ENCODE results near the gene TANC1.
"Not testable (repeated sequence)": the region's sequence is repeated elsewhere in the genome, so short reads cannot be mapped to it uniquely, and the experiment has no call there.

TANC1 gene

DNA sequence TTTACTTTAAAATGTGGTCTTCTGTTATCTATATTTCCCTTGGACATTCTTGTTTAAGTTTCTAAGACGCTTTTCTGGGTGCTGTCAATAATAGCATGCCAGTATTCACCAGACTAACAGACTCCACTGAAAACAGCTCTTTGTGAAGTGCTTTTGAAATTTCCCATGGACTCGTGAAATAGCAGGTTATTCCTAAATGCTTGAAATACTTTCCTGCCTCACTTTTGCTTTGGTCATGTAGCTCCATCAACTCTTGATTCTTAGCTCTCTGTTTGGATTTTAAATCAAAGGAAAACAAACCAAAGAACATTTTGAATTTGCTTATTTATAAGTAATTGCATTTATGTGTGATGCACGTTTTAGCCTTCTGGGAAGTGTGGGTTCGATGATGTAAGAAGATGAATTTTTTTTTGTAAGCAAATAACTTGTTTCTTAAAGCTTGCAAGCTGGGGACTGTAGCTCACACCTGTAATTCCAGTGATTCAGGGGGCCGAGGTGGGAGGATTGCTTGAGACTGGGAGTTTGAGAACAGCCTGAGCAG, 170.3 kb downstream of the TANC1 start:
- H3K27ac Mint-ChIP-seq = no peak overlapping the region

GRCh38 chr2:159139216-159139933, 170.9 kb downstream of the TANC1 start:
- no peak overlapping the region for H3K4me3 Mint-ChIP-seq
- H3K27me3 Mint-ChIP-seq (ENCODE audit: low read depth) = peaks cover 9% of the 10 kb centered on the region
- H3K9me3 Mint-ChIP-seq = no peaks in the 10 kb centered on the region
- H3K36me3 Mint-ChIP-seq (ENCODE audit: low read depth) = no peaks in the 10 kb centered on the region
- H3K27ac Mint-ChIP-seq = no peak overlapping the region
- H3K4me1 Mint-ChIP-seq (ENCODE audit: low read depth) = no peaks in the 10 kb centered on the region

More for the DNA sequence above, 170.3 kb downstream of the TANC1 start:
- H3K4me3 Mint-ChIP-seq = no peak overlapping the region
- no peaks in the 10 kb centered on the region for H3K9me3 Mint-ChIP-seq
- no peaks in the 10 kb centered on the region for H3K4me1 Mint-ChIP-seq (ENCODE audit: low read depth)
- H3K27me3 Mint-ChIP-seq (ENCODE audit: low read depth) = peaks cover 9% of the 10 kb centered on the region
- no peaks in the 10 kb centered on the region for H3K36me3 Mint-ChIP-seq (ENCODE audit: low read depth)

GRCh38 chr2:159140070-159140769, 171.8 kb downstream of the TANC1 start:
- Mint-ChIP-seq H3K27me3 (ENCODE audit: low read depth) (peaks cover 9% of the 10 kb centered on the region), H3K9me3 (no peaks in the 10 kb centered on the region), H3K36me3 (ENCODE audit: low read depth) (no peaks in the 10 kb centered on the region), H3K27ac (no peak overlapping the region), H3K4me1 (ENCODE audit: low read depth) (peaks cover 3% of the 10 kb centered on the region), H3K4me3 (no peak overlapping the region)

DNA sequence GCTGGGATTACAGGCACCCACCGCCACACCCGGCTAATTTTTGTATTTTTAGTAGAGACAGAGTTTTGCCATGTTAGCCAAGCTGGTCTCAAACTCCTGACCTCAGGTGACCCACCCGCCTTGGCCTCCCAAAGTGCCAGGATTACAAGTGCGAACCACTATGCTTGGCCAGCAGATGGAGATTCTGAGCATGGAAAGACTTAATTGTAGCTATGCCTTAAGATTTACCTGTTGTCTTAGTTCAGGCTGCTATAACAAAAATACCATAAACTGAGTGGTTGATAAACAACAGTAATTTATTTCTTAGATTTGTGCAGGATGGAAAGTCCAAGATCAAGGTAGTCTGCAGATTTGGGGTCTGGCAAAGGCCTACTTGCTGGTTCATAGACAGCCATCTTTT, 172.4 kb downstream of the TANC1 start:
- H3K27me3 Mint-ChIP-seq (ENCODE audit: low read depth); H3K9me3 Mint-ChIP-seq; H3K27ac Mint-ChIP-seq; H3K36me3 Mint-ChIP-seq (ENCODE audit: low read depth); H3K4me3 Mint-ChIP-seq; H3K4me1 Mint-ChIP-seq (ENCODE audit: low read depth): not testable (repeated sequence)

DNA sequence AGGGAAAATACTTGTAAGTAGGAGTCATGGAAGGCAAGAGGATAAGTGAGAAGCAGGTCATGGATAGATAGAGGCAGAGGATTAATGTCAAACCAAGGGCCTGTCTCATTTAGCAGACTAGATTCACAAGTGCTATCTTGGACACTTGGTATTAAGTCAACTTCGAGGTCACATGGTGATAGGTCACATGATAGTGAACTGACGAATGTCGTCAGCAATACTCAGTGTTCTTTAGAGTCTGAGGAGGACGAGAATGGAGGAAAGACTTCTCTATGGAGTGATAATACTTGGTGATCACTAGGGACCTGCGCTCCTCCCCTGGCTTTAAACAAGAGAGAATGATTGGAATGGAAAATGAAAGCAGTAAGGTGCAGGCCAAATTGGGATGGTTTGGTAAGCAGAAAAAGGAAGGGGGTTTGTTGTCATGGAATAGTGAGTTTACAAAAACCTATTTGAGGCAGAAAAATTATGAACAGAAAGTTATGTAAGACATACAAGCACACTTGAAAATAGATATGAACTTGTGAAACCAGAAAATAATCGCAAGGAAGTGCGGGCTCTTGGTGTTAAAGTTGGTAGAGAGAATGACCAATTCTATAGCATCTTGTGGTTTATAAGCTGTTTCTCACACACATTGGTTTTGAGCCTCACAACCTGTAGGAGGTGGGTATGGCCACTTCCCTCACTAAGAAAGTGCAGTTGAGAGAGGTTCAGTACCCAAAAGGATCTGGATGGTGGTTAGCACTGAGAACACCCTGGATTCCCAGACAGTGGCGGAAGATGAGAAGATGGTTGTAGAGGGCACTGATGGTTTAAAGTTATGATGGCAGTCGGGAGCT, 176.6 kb downstream of the TANC1 start:
- Mint-ChIP-seq H3K9me3 (no peaks in the 10 kb centered on the region), H3K4me3 (no peak overlapping the region), H3K4me1 (ENCODE audit: low read depth) (peaks cover 8% of the 10 kb centered on the region), H3K27ac (no peak overlapping the region), H3K27me3 (ENCODE audit: low read depth) (peaks cover 13% of the 10 kb centered on the region), H3K36me3 (ENCODE audit: low read depth) (no peaks in the 10 kb centered on the region)

- Mint-ChIP-seq H3K4me3 (no peak overlapping the region), H3K27ac (no peak overlapping the region), H3K4me1 (ENCODE audit: low read depth) (peaks cover 8% of the 10 kb centered on the region), H3K27me3 (ENCODE audit: low read depth) (peaks cover 13% of the 10 kb centered on the region), H3K36me3 (ENCODE audit: low read depth) (no peaks in the 10 kb centered on the region), H3K9me3 (no peaks in the 10 kb centered on the region)
Measured at GRCh38 chr2:159145745-159146354, 177.4 kb downstream of the TANC1 start.

GRCh38 chr2:159146996-159147666, 178.7 kb downstream of the TANC1 start:
- H3K4me1 Mint-ChIP-seq (ENCODE audit: low read depth) = peaks cover 8% of the 10 kb centered on the region
- peaks cover 4% of the 10 kb centered on the region for H3K27me3 Mint-ChIP-seq (ENCODE audit: low read depth)
- H3K9me3 Mint-ChIP-seq = no peaks in the 10 kb centered on the region
- no peak overlapping the region for H3K27ac Mint-ChIP-seq
- H3K36me3 Mint-ChIP-seq (ENCODE audit: low read depth) = no peaks in the 10 kb centered on the region
- H3K4me3 Mint-ChIP-seq = no peak overlapping the region

DNA sequence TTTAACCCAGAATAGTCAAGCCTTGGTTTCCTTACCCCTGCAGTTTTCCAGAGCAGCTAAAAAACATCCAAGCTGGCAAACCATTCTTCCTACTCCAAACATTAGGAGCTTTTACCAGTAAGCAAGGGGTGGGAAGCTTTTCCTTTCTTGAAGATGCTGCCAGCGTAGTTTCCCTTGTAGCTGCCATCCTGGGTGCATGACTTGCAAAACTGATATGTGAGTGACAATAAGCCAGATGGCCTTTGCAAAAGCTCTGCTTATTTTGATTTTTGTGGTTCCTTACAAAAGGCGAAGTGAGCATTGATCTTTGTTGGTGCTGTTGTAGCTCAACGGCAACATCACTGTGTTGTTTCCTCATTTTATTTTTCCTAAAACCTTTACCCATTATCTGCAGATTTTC, 179.2 kb downstream of the TANC1 start:
- no peaks in the 10 kb centered on the region for H3K9me3 Mint-ChIP-seq
- H3K27ac Mint-ChIP-seq = no peak overlapping the region
- peaks cover 4% of the 10 kb centered on the region for H3K27me3 Mint-ChIP-seq (ENCODE audit: low read depth)
- peaks cover 8% of the 10 kb centered on the region for H3K4me1 Mint-ChIP-seq (ENCODE audit: low read depth)
- H3K4me3 Mint-ChIP-seq = no peak overlapping the region
- H3K36me3 Mint-ChIP-seq (ENCODE audit: low read depth) = no peaks in the 10 kb centered on the region

- Mint-ChIP-seq H3K27ac (no peak overlapping the region), H3K9me3 (no peaks in the 10 kb centered on the region), H3K4me1 (ENCODE audit: low read depth) (peaks cover 14% of the 10 kb centered on the region), H3K4me3 (no peak overlapping the region), H3K36me3 (ENCODE audit: low read depth) (no peaks in the 10 kb centered on the region), H3K27me3 (ENCODE audit: low read depth) (peaks cover 4% of the 10 kb centered on the region)
Measured at GRCh38 chr2:159148901-159149300, 180.5 kb downstream of the TANC1 start.

DNA sequence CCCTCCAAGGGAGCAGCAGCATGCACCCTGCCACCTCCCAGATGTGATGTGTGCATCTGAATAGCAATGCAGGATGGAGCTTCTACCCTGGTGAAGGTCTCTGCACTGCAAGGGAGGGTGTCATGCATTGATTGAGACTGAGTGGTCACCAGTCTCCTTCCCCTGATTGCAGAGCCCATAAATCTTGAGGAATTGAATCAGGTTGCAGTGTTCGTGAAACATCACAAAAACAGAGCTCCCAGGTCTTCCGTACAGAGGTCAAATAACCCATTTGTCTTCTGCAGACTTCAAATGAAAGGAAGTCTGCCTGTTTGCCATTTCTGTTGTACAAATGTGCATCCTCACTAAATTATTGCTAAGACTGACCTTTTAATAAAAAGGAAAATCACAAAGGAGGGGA, 181.3 kb downstream of the TANC1 start:
- Mint-ChIP-seq H3K9me3 (no peaks in the 10 kb centered on the region), H3K4me1 (ENCODE audit: low read depth) (peaks cover 14% of the 10 kb centered on the region), H3K27me3 (ENCODE audit: low read depth) (peaks cover 4% of the 10 kb centered on the region), H3K4me3 (no peak overlapping the region), H3K36me3 (ENCODE audit: low read depth) (no peaks in the 10 kb centered on the region), H3K27ac (no peak overlapping the region)

DNA sequence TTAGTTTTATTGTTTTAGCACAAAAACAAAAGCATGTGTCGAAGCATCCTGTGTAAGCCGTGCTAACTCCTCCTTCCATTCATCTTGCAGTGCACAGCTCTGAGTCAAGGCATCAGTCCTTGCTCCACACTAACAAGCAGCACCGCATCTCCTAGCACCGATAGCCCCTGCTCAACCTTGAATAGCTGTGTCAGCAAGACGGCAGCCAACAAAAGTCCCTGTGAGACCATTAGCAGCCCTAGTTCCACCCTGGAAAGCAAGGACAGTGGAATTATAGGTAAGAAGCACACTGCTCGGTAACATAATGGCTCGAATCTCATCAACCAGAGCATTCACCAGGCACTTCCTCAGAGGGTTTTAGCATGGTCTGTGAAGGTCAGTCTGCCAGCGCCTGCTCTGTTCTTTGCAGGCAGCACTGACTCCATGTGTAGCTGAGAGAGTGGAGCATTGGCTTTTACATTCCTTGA, 181.9 kb downstream of the TANC1 start:
- Mint-ChIP-seq H3K4me1 (ENCODE audit: low read depth) (peaks cover 11% of the 10 kb centered on the region), H3K4me3 (no peak overlapping the region), H3K36me3 (ENCODE audit: low read depth) (no peaks in the 10 kb centered on the region), H3K9me3 (no peaks in the 10 kb centered on the region), H3K27me3 (ENCODE audit: low read depth) (peaks cover 4% of the 10 kb centered on the region), H3K27ac (no peak overlapping the region)

DNA sequence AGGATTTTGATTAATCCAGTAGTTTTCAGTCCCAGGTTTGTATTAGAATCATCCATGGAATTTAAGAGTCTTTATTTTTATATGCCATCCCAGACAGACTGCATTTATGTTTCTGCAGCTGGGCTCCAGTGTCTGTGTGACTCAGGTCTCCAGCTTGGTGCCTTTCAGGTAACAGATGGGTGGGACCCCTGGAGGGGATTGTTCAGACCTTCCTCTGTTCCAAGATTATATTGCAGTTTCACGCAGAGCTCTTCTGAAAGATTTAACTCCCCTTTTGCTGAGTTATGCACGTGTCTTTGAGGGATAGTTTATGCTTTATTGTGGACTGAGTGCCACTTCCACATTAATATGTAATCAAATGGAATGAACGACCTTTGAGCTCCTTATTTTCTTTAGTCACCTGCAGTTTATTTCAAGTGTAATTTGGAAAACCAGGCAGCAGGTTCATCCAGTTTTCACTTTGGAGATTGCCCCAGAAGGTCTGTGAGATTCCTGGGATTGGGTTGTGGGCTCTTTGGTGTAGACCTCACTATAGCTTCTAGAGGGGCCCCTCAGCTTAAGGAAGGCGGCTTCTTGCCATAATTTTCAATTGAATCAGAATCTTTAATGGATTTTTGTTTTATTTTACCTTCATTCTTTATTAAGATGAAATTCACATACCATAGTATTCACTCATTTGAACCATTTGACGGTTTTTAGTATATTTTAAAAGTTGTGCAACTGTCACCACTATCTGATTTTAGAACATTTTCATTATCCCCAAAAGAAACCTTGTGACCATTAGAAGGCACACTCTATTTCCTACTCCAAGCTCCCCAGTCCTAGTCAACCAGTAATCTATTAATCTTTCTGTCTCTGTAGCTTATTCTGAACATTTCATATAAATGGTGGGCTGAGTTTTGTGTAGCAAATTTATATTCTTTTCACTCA, 183.0 kb downstream of the TANC1 start:
- H3K27ac Mint-ChIP-seq = no peak overlapping the region
- H3K9me3 Mint-ChIP-seq = no peaks in the 10 kb centered on the region
- no peaks in the 10 kb centered on the region for H3K27me3 Mint-ChIP-seq (ENCODE audit: low read depth)
- peaks cover 11% of the 10 kb centered on the region for H3K4me1 Mint-ChIP-seq (ENCODE audit: low read depth)
- H3K4me3 Mint-ChIP-seq = no peak overlapping the region
- no peaks in the 10 kb centered on the region for H3K36me3 Mint-ChIP-seq (ENCODE audit: low read depth)

All from T-helper 1 cell treated with Interleukin-12 subunit alpha and Interleukin-12 subunit beta and Interleukin-4 antibody, amounts not matched to agents 30 μg/mL and 1 μg/mL, for 36 hours (primary cell).